IgD-negative memory B cell (primary cell): ENCODE results near the gene DNTTIP2. TPM values are rescaled to one million over a fixed set of nuclear protein-coding genes. Genes with fewer than 3 reads are reported as not detected.
"Not testable (repeated sequence)": the region's sequence is repeated elsewhere in the genome, so short reads cannot be mapped to it uniquely, and the experiment has no call there.

Source experiments
- H3K27ac Mint-ChIP-seq, 3 donors: one replicate each; pipeline ENCODE4 v1.8.0; 2020 to 2022; ENCODE audit warnings: mild to moderate bottlenecking in 3 of 3, mixed read lengths in 3 of 3, moderate library complexity in 1 of 3
- H3K27me3 Mint-ChIP-seq: one replicate; pipeline ENCODE4 v1.8.0; 2021; ENCODE audit warnings: mixed read lengths
- H3K36me3 Mint-ChIP-seq: one replicate; pipeline ENCODE4 v1.8.0; 2020; ENCODE audit warnings: mild to moderate bottlenecking, mixed read lengths
- H3K4me1 Mint-ChIP-seq, 3 donors: one replicate each; pipeline ENCODE4 v1.8.0; 2020 to 2022; ENCODE audit warnings: mixed read lengths in 3 of 3, mild to moderate bottlenecking in 1 of 3
- H3K4me3 Mint-ChIP-seq, 4 donors: one replicate each; pipeline ENCODE4 v1.8.0; 2020 to 2022; ENCODE audit warnings: mild to moderate bottlenecking in 4 of 4, mixed read lengths in 4 of 4, moderate library complexity in 3 of 4
- H3K9me3 Mint-ChIP-seq, 3 donors: one replicate each; pipeline ENCODE4 v1.8.0; 2020 to 2021; ENCODE audit warnings: mixed read lengths in 3 of 3, mild to moderate bottlenecking in 1 of 3
- polyA plus RNA-seq: library from polyadenylated mRNA; unstranded; fragments of 300-500 nt; fragmentation: Illumina TruSeq; gene quantifications from one replicate; pipeline ENCODE4 v1.2.3, GENCODE V29; 2021

DNTTIP2 gene
- polyA plus RNA-seq, 1 donor from 2014 or later = 76.5 TPM

- H3K4me3 Mint-ChIP-seq, H3K36me3 Mint-ChIP-seq, H3K9me3 Mint-ChIP-seq, H3K27ac Mint-ChIP-seq, H3K4me1 Mint-ChIP-seq: not testable (repeated sequence)
- H3K27me3 Mint-ChIP-seq = peaks cover 11% of the 10 kb centered on the region
These were observed 23.0 kb downstream of the DNTTIP2 start for GRCh38 chr1:93855983-93856382.

GRCh38 chr1:93853940-93854339 lies 25.1 kb downstream of the DNTTIP2 start:
- H3K9me3 Mint-ChIP-seq = peaks cover 0 to 3% (median 3%) of the 10 kb centered on the region in 3 donors
- H3K27ac Mint-ChIP-seq = no peak overlapping the region
- no peak overlapping the region for H3K4me3 Mint-ChIP-seq
- peaks cover 7% of the 10 kb centered on the region for H3K27me3 Mint-ChIP-seq
- H3K36me3 Mint-ChIP-seq = no peaks in the 10 kb centered on the region
- peaks cover 0 to 9% (median 8%) of the 10 kb centered on the region in 3 donors for H3K4me1 Mint-ChIP-seq

GRCh38 chr1:93851878-93852277 lies 27.1 kb downstream of the DNTTIP2 start:
- H3K4me1 Mint-ChIP-seq = peaks cover 8 to 17% (median 9%) of the 10 kb centered on the region in 3 donors
- H3K9me3 Mint-ChIP-seq = peaks cover 0 to 5% (median 3%) of the 10 kb centered on the region in 3 donors
- H3K4me3 Mint-ChIP-seq = no peak overlapping the region
- peak overlapping the region in 1 of 3 donors; percentile 31 for H3K27ac Mint-ChIP-seq
- no peaks in the 10 kb centered on the region for H3K36me3 Mint-ChIP-seq
- peaks cover 5% of the 10 kb centered on the region for H3K27me3 Mint-ChIP-seq

GRCh38 chr1:93851327-93851712 lies 27.7 kb downstream of the DNTTIP2 start:
- H3K36me3 Mint-ChIP-seq = no peaks in the 10 kb centered on the region
- peak overlapping the region in 1 of 4 donors; percentile 100 for H3K4me3 Mint-ChIP-seq
- H3K27me3 Mint-ChIP-seq = peaks cover 4% of the 10 kb centered on the region
- H3K4me1 Mint-ChIP-seq = peaks cover 8 to 17% (median 9%) of the 10 kb centered on the region in 3 donors
- H3K9me3 Mint-ChIP-seq = peaks cover 0 to 5% (median 3%) of the 10 kb centered on the region in 3 donors
- H3K27ac Mint-ChIP-seq = peak overlapping the region in 2 of 3 donors; percentile 31 to 81

DNA sequence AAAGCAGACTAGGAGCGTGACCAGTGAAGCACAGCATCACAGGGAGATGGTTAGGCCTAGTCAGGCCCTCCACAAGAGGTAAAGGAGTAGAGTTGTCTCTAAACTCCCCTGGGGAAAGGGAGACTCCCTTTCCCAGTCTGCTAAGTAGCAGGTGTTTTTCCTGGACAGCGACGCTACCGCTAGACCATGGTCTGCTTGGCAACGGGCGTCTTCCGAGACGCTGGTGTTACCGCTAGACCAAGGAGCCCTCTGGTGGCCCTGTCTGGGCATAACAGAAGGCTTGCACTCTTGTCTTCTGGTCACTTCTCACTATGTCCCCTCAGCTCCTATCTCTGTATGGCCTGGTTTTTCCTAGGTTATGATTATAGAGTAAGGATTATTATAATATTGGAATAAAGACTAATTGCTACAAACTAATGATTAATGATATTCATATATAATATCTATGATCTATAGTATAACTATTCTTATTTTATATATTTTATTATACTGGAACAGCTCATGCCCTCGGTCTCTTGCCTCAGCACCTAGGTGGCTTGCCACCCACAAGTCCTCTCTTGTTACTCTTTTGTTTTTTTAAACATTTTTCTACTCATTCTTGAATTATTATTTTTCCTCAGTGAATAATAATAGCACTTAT lies 28.2 kb downstream of the DNTTIP2 start:
- Mint-ChIP-seq H3K4me3 (peak overlapping the region in 2 of 4 donors; percentile 83 to 100), H3K27ac (peak overlapping the region in 1 of 3 donors; percentile 81), H3K4me1 (peaks cover 9 to 22% (median 10%) of the 10 kb centered on the region in 3 donors)
- not testable (repeated sequence) for H3K27me3 Mint-ChIP-seq, H3K36me3 Mint-ChIP-seq, H3K9me3 Mint-ChIP-seq

DNA sequence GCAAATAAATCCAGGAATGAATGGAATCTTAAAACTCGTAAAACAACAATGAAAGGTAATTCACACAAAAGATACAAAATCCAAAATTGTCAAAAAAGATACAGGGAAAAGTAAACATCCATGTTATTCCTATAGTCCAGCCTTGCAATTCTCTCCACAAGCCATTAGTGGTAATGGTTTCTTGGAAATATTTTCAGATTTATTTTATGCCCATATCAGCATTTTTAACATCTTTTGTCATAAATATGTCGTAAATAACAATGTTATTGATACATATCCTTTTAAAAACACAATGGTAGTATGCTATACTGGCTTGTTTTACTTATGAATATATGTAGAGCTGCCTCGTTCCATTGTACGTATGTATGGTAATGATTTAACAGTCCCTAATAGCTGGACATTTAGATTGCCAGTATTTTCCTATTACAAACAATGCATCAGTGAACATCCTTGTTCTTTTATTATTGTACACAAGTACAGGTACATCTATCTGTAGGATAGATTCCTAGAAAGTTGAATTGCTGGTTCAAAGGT lies 30.6 kb downstream of the DNTTIP2 start:
- Mint-ChIP-seq H3K27me3 (no peaks in the 10 kb centered on the region), H3K9me3 (peaks cover 0 to 3% (median 2%) of the 10 kb centered on the region in 3 donors), H3K4me3 (peak overlapping the region; percentile 91 to 100 (median 94)), H3K27ac (peak overlapping the region; percentile 99 to 100 (median 100)), H3K4me1 (peaks cover 16 to 31% (median 18%) of the 10 kb centered on the region in 3 donors), H3K36me3 (no peaks in the 10 kb centered on the region)

- Mint-ChIP-seq H3K27ac (peak overlapping the region; percentile 99 to 100 (median 100)), H3K9me3 (peaks cover 0 to 3% (median 2%) of the 10 kb centered on the region in 3 donors), H3K27me3 (no peaks in the 10 kb centered on the region), H3K4me3 (peak overlapping the region; percentile 91 to 100 (median 94)), H3K4me1 (peaks cover 16 to 31% (median 18%) of the 10 kb centered on the region in 3 donors), H3K36me3 (no peaks in the 10 kb centered on the region)
These were observed 31.2 kb downstream of the DNTTIP2 start for GRCh38 chr1:93847811-93848288.

DNA sequence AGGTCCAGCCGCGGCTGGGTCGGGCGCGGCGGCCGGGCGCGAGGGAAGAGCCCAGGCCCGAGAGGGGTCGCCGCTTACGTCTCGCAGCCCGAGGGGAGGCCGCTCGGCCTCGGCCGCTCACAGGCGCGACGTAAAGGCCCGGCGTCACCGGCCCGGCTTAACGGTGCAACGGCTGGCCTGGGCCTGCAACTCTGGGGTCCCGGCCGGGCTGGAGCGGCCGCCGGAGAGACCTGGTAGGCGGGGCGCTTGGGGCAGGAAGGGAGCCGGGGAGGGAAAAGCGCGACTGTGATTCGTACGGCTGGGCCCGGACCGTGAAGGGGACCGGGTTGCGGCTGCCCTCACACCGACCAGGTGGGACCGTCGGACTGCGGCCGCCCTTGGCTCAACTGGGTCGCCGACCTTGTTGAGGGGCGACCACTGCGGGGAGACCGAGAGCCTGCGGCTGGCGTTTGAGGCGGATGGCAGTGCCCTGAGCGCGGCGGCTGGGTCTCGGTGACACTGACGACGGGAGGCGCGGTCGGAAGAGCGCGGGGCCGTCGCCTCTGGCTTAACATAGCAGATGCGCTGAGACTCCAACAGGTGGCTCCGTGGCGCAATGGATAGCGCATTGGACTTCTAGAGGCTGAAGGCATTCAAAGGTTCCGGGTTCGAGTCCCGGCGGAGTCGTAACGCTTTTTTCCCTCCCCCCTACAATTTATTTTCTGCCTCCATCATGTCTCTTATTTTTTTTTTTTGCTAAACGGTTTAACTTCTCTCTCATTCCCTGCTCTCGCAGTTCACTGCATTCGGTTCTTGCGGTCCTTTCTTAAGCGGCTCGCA lies 31.8 kb downstream of the DNTTIP2 start:
- H3K27me3 Mint-ChIP-seq = no peaks in the 10 kb centered on the region

GRCh38 chr1:93846206-93846991 lies 32.6 kb downstream of the DNTTIP2 start:
- Mint-ChIP-seq H3K4me3 (peak overlapping the region; percentile 91 to 100 (median 94)), H3K27ac (peak overlapping the region; percentile 98 to 100 (median 100)), H3K27me3 (no peaks in the 10 kb centered on the region), H3K9me3 (peaks cover 0 to 3% (median 2%) of the 10 kb centered on the region in 3 donors), H3K36me3 (no peaks in the 10 kb centered on the region), H3K4me1 (peaks cover 16 to 31% (median 18%) of the 10 kb centered on the region in 3 donors)

More for the DNA sequence above, 31.8 kb downstream of the DNTTIP2 start:
- Mint-ChIP-seq H3K36me3 (no peaks in the 10 kb centered on the region), H3K4me1 (peaks cover 16 to 31% (median 18%) of the 10 kb centered on the region in 3 donors), H3K27ac (peak overlapping the region; percentile 99 to 100 (median 100)), H3K9me3 (peaks cover 0 to 3% (median 2%) of the 10 kb centered on the region in 3 donors), H3K4me3 (peak overlapping the region; percentile 91 to 100 (median 94))

GRCh38 chr1:93845538-93846205 lies 33.3 kb downstream of the DNTTIP2 start:
- H3K4me3 Mint-ChIP-seq = peak overlapping the region; percentile 91 to 100 (median 94)
- peaks cover 16 to 31% (median 18%) of the 10 kb centered on the region in 3 donors for H3K4me1 Mint-ChIP-seq

GRCh38 chr1:93844262-93845045 lies 34.6 kb downstream of the DNTTIP2 start:
- H3K36me3 Mint-ChIP-seq = no peaks in the 10 kb centered on the region
- H3K27me3 Mint-ChIP-seq = no peaks in the 10 kb centered on the region
- H3K27ac Mint-ChIP-seq = peak overlapping the region in 2 of 3 donors; percentile 63 to 90
- H3K9me3 Mint-ChIP-seq = peaks cover 0 to 2% (median 0%) of the 10 kb centered on the region in 3 donors
- peaks cover 12 to 31% (median 14%) of the 10 kb centered on the region in 3 donors for H3K4me1 Mint-ChIP-seq
- peak overlapping the region; percentile 7 to 86 (median 58) for H3K4me3 Mint-ChIP-seq

More at GRCh38 chr1:93845538-93846205, 33.3 kb downstream of the DNTTIP2 start:
- H3K27ac Mint-ChIP-seq = peak overlapping the region; percentile 98 to 100 (median 100)
- no peaks in the 10 kb centered on the region for H3K36me3 Mint-ChIP-seq
- H3K27me3 Mint-ChIP-seq = no peaks in the 10 kb centered on the region
- peaks cover 0 to 3% (median 2%) of the 10 kb centered on the region in 3 donors for H3K9me3 Mint-ChIP-seq

- Mint-ChIP-seq H3K4me3 (peak overlapping the region in 1 of 4 donors; percentile 53), H3K27ac (no peak overlapping the region), H3K27me3 (no peaks in the 10 kb centered on the region), H3K9me3 (peaks cover 0 to 2% (median 0%) of the 10 kb centered on the region in 3 donors), H3K4me1 (peaks cover 10 to 22% (median 12%) of the 10 kb centered on the region in 3 donors), H3K36me3 (no peaks in the 10 kb centered on the region)
These were observed 36.1 kb downstream of the DNTTIP2 start for GRCh38 chr1:93842750-93843500.
